H54 (cell line): Measurements from ENCODE around the gene ZNF652.

Source experiments
- DNase-seq: peaks from one replicate; pipeline ENCODE4 v3.0.0; 2011; ENCODE audit warnings: low spot score, mixed read lengths; ENCODE audit not compliant: insufficient read length
- FAIRE-seq: peaks from 3 replicates; lab custom pipeline; 2011; peaks lifted over from hg19 to GRCh38; lab: Jason Lieb, UNC
- POLR2A ChIP-seq: IDR thresholded peaks from 2 replicates; pipeline ENCODE4 v1.6.1; 2011; ENCODE audit warnings: low read depth, mild to moderate bottlenecking, low read length

The ZNF652 gene

GRCh38 chr17:49327835-49328784, 33.9 kb downstream of the ZNF652 start:
- no peak for TF ChIP-seq POLR2A
- FAIRE-seq: no peak
- no peak for DNase-seq

- DNase-seq: no peak
- FAIRE-seq: no peak
- no peak for TF ChIP-seq POLR2A
Measured at GRCh38 chr17:49325980-49326379, 36.1 kb downstream of the ZNF652 start.

GRCh38 chr17:49318435-49318965, 43.5 kb downstream of the ZNF652 start:
- no peak for TF ChIP-seq POLR2A
- FAIRE-seq (no peak), DNase-seq (no peak)

- DNase-seq: no peak
- FAIRE-seq: peak; percentile 61
- TF ChIP-seq POLR2A: no peak
Measured at GRCh38 chr17:49316889-49317675, 45.0 kb downstream of the ZNF652 start.

- TF ChIP-seq POLR2A: no peak
- DNase-seq (peak; percentile 35), FAIRE-seq (no peak)
Measured at GRCh38 chr17:49316258-49316570, 45.8 kb downstream of the ZNF652 start.

- no peak for TF ChIP-seq POLR2A
- peak; percentile 95 for FAIRE-seq
- peak; percentile 88 for DNase-seq
Measured at GRCh38 chr17:49315551-49316257, 46.3 kb downstream of the ZNF652 start.

GRCh38 chr17:49312722-49313121, 49.3 kb downstream of the ZNF652 start:
- no peak for TF ChIP-seq POLR2A
- no peak for DNase-seq
- FAIRE-seq: no peak

GRCh38 chr17:49299996-49300395, 62.1 kb downstream of the ZNF652 start:
- FAIRE-seq (no peak), DNase-seq (no peak)
- TF ChIP-seq POLR2A: no peak

GRCh38 chr17:49298371-49298976, 63.6 kb downstream of the ZNF652 start:
- no peak for FAIRE-seq
- no peak for TF ChIP-seq POLR2A
- DNase-seq: no peak

GRCh38 chr17:49297141-49297540, 64.9 kb downstream of the ZNF652 start:
- no peak for DNase-seq

GRCh38 chr17:49294122-49294521, 67.9 kb downstream of the ZNF652 start:
- DNase-seq (no peak), FAIRE-seq (no peak)
- no peak for TF ChIP-seq POLR2A

More at GRCh38 chr17:49297141-49297540, 64.9 kb downstream of the ZNF652 start:
- no peak for TF ChIP-seq POLR2A
- peak; percentile 68 for FAIRE-seq

- TF ChIP-seq POLR2A: no peak
- FAIRE-seq: peak; percentile 15
- DNase-seq: no peak
Measured at GRCh38 chr17:49292901-49293300, 69.1 kb downstream of the ZNF652 start.

- TF ChIP-seq POLR2A: no peak
- DNase-seq: no peak
- FAIRE-seq: peak; percentile 15
Measured at GRCh38 chr17:49291929-49292328, 70.1 kb downstream of the ZNF652 start.
